Trophoblast cell (in vitro differentiated cells and primary cell): ENCODE results near the gene TMBIM4.
A peak's percentile ranks its signal among the peaks of the same experiment; 100 is the strongest.

Experiments
- DNase-seq, 2 donors: peaks; one replicate each; pipeline ENCODE4 v3.0.0-alpha.2; 2016
- H2AFZ ChIP-seq: 2 replicates; pipeline ENCODE4 v1.6.1; 2013; ENCODE audit warnings: low read length, moderate library complexity, mild to moderate bottlenecking; ENCODE audit not compliant: insufficient read depth, poor library complexity
- H2AK5ac ChIP-seq: 2 replicates; pipeline ENCODE4 v1.6.1; 2013; ENCODE audit warnings: mild to moderate bottlenecking, low read length
- H2BK120ac ChIP-seq: 2 replicates; pipeline ENCODE4 v1.6.1; 2013; ENCODE audit warnings: low read length, mild to moderate bottlenecking, moderate library complexity; ENCODE audit not compliant: insufficient read depth, poor library complexity
- H2BK12ac ChIP-seq: 2 replicates; pipeline ENCODE4 v1.6.1; 2013; ENCODE audit warnings: mild to moderate bottlenecking, low read length, moderate library complexity
- H2BK5ac ChIP-seq: 2 replicates; pipeline ENCODE4 v1.6.1; 2013; ENCODE audit warnings: low read length, low read depth, moderate library complexity, mild to moderate bottlenecking; ENCODE audit not compliant: poor library complexity
- H3K14ac ChIP-seq: 2 replicates; pipeline ENCODE4 v1.6.1; 2013; ENCODE audit warnings: mild to moderate bottlenecking, low read length
- H3K18ac ChIP-seq: 2 replicates; pipeline ENCODE4 v1.6.1; 2013; ENCODE audit warnings: mild to moderate bottlenecking, low read length
- H3K23ac ChIP-seq: 2 replicates; pipeline ENCODE4 v1.6.1; 2013; ENCODE audit warnings: low read length
- H3K27ac ChIP-seq: 2 replicates; pipeline ENCODE4 v1.5.1; 2013; ENCODE audit warnings: low read depth, mild to moderate bottlenecking, inconsistent platforms, low read length, moderate library complexity
- H3K27me3 ChIP-seq: 2 replicates; pipeline ENCODE4 v1.6.1; 2013; ENCODE audit warnings: inconsistent platforms, mild to moderate bottlenecking, low read length, moderate library complexity; ENCODE audit not compliant: insufficient read depth
- H3K36me3 ChIP-seq, 2 experiments: 1 replicate in 1 of 2; 2 replicates in 1 of 2; pipeline ENCODE4 v1.6.1; 2013; ENCODE audit warnings: low read length in 2 of 2, mild to moderate bottlenecking in 2 of 2, moderate library complexity in 1 of 2; ENCODE audit not compliant: insufficient read depth in 2 of 2, control insufficient read depth in 1 of 2
- H3K4ac ChIP-seq: 2 replicates; pipeline ENCODE4 v1.6.1; 2013; ENCODE audit warnings: low read depth, mild to moderate bottlenecking, low read length, moderate library complexity
- H3K4me1 ChIP-seq, 2 experiments: 1 replicate in 1 of 2; 2 replicates in 1 of 2; pipeline ENCODE4 v1.6.1; 2013; ENCODE audit warnings: low read length in 2 of 2, mild to moderate bottlenecking in 2 of 2, moderate library complexity in 1 of 2; ENCODE audit not compliant: insufficient read depth in 2 of 2, control insufficient read depth in 1 of 2
- H3K4me2 ChIP-seq: 2 replicates; pipeline ENCODE4 v1.6.1; 2013; ENCODE audit warnings: inconsistent platforms, mild to moderate bottlenecking, low read length, moderate library complexity
- H3K4me3 ChIP-seq: 2 replicates; pipeline ENCODE4 v1.5.1; 2013; ENCODE audit warnings: mild to moderate bottlenecking, low read depth, low read length, inconsistent platforms
- H3K79me1 ChIP-seq: one replicate; pipeline ENCODE4 v1.6.1; 2013; ENCODE audit warnings: low read length
- H3K79me2 ChIP-seq: 2 replicates; pipeline ENCODE4 v1.6.1; 2013; ENCODE audit warnings: low read length, mild to moderate bottlenecking; ENCODE audit not compliant: control insufficient read depth, insufficient read depth, poor library complexity
- H3K9ac ChIP-seq: 2 replicates; pipeline ENCODE4 v1.6.1; 2013; ENCODE audit warnings: mild to moderate bottlenecking, low read length
- H3K9me3 ChIP-seq: 2 replicates; pipeline ENCODE4 v1.6.1; 2013; ENCODE audit warnings: low read depth, mild to moderate bottlenecking, control low read depth, inconsistent platforms, low read length; ENCODE audit not compliant: insufficient read depth
- H4K12ac ChIP-seq: 2 replicates; pipeline ENCODE4 v1.6.1; 2013; ENCODE audit warnings: low read depth, mild to moderate bottlenecking, low read length, moderate library complexity
- H4K8ac ChIP-seq: 2 replicates; pipeline ENCODE4 v1.6.1; 2013; ENCODE audit warnings: low read depth, mild to moderate bottlenecking, low read length, moderate library complexity
- H4K91ac ChIP-seq: one replicate; pipeline ENCODE4 v1.6.1; 2013; ENCODE audit warnings: low read depth, mild to moderate bottlenecking, low read length, moderate library complexity
- WGBS: extraction: QIAGEN DNeasy Blood & Tissue Kit; methylation state at CpG from one replicate; pipeline ENCODE4 v1.1.7; 2013; ENCODE audit warnings: missing lambda C conversion rate; ENCODE audit not compliant: insufficient read length, insufficient coverage; ENCODE audit errors: extremely low coverage; 5-methylcytosine and 5-hydroxymethylcytosine counted together

The TMBIM4 gene

DNA sequence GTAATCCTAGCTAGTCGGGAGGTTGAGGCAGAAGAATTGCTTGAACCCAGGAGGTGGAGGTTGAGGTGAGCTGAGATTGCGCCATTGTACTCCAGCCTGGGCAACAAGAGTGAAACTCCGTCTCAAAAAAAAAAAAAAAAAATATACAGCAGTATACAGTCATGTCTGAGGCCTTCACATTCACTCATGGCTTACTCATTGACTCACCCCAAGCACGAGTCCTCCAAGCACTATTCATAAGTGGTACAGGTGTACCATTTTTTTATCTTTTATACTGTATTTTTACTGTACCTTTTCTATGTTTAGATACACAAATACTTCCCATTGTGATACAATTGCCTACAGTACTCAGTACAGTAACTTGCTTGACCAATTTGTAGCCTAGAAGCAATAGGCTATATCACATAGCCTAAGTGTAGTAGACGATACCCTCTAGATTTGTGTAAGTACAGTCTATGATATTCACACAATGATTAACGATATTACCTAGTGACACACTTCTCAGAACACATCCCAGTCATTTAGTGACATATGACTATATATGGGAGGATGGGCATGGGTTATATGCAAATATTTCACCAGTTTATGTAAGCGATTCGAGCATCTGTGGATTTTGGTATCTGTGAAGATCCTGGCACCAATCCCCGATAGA, 51.4 kb downstream of the TMBIM4 start:
- Histone ChIP-seq H2BK12ac (no peak overlapping the region), H2BK5ac (no peak overlapping the region), H3K27ac (no peak overlapping the region), H3K79me2 (no peaks in the 10 kb centered on the region), H3K9me3 (no peaks in the 10 kb centered on the region), H3K36me3 (peaks cover 3 to 5% of the 10 kb centered on the region in 2 experiments), H2BK120ac (no peak overlapping the region), H3K4ac (no peak overlapping the region), H3K23ac (no peak overlapping the region), H4K91ac (no peak overlapping the region), H3K18ac (no peak overlapping the region), H2AK5ac (no peak overlapping the region), H4K8ac (no peak overlapping the region), H3K4me1 (no peaks in the 10 kb centered on the region), H3K79me1 (no peaks in the 10 kb centered on the region), H4K12ac (no peak overlapping the region), H3K4me2 (no peak overlapping the region), H3K14ac (no peak overlapping the region), H3K4me3 (no peak overlapping the region), H3K27me3 (no peaks in the 10 kb centered on the region), H3K9ac (no peak overlapping the region), H2AFZ (no peak overlapping the region)
- WGBS = no CpG with 5 or more reads among the region's 9 CpGs
- DNase-seq = peak in 1 of 2 donors; percentile 32

- Histone ChIP-seq H3K4ac (no peak overlapping the region), H2AK5ac (no peak overlapping the region), H2BK120ac (no peak overlapping the region), H3K27me3 (no peaks in the 10 kb centered on the region), H3K9ac (no peak overlapping the region), H3K4me2 (no peak overlapping the region), H3K4me1 (no peaks in the 10 kb centered on the region), H2BK12ac (no peak overlapping the region), H3K4me3 (no peak overlapping the region), H3K18ac (no peak overlapping the region), H3K36me3 (peaks cover 0 to 3% of the 10 kb centered on the region in 2 experiments), H4K12ac (no peak overlapping the region), H3K27ac (no peak overlapping the region), H2BK5ac (no peak overlapping the region), H3K23ac (no peak overlapping the region), H4K8ac (no peak overlapping the region), H4K91ac (no peak overlapping the region), H3K79me2 (no peaks in the 10 kb centered on the region), H3K79me1 (no peaks in the 10 kb centered on the region), H2AFZ (no peak overlapping the region), H3K14ac (no peak overlapping the region), H3K9me3 (no peaks in the 10 kb centered on the region)
- no CpG with 5 or more reads among the region's 2 CpGs for WGBS
- peak; percentile 38 to 68 for DNase-seq
Measured at GRCh38 chr12:66117242-66117641, 52.6 kb downstream of the TMBIM4 start.

- no peak overlapping the region for H3K23ac ChIP-seq
- H3K4ac ChIP-seq = no peak overlapping the region
- H3K9me3 ChIP-seq = no peaks in the 10 kb centered on the region
- no peaks in the 10 kb centered on the region for H3K27me3 ChIP-seq
- H3K79me1 ChIP-seq = no peaks in the 10 kb centered on the region
- H3K9ac ChIP-seq = no peak overlapping the region
- H4K8ac ChIP-seq = no peak overlapping the region
- WGBS = no CpG with 5 or more reads among the region's 4 CpGs
- no peak overlapping the region for H2BK12ac ChIP-seq
- no peaks in the 10 kb centered on the region for H3K36me3 ChIP-seq
- H3K4me3 ChIP-seq = no peak overlapping the region
- H2BK5ac ChIP-seq = no peak overlapping the region
- H3K14ac ChIP-seq = no peak overlapping the region
- H2BK120ac ChIP-seq = no peak overlapping the region
- no peak overlapping the region for H4K91ac ChIP-seq
- H2AK5ac ChIP-seq = no peak overlapping the region
- peaks cover 0 to 3% of the 10 kb centered on the region in 2 experiments for H3K4me1 ChIP-seq
- no peak overlapping the region for H3K18ac ChIP-seq
- no peak for DNase-seq
- no peak overlapping the region for H3K4me2 ChIP-seq
- H2AFZ ChIP-seq = no peak overlapping the region
- no peak overlapping the region for H4K12ac ChIP-seq
- H3K27ac ChIP-seq = no peak overlapping the region
- H3K79me2 ChIP-seq = no peaks in the 10 kb centered on the region
Measured at GRCh38 chr12:66115071-66115600, 54.7 kb downstream of the TMBIM4 start.

GRCh38 chr12:66113471-66113870, 56.3 kb downstream of the TMBIM4 start:
- H2BK12ac ChIP-seq = no peak overlapping the region
- H3K9me3 ChIP-seq = no peaks in the 10 kb centered on the region
- no peak overlapping the region for H3K9ac ChIP-seq
- DNase-seq = no peak
- WGBS = no CpG with 5 or more reads among the region's 1 CpG
- H3K14ac ChIP-seq = no peak overlapping the region
- no peak overlapping the region for H3K27ac ChIP-seq
- peaks cover 0 to 3% of the 10 kb centered on the region in 2 experiments for H3K4me1 ChIP-seq
- H3K4ac ChIP-seq = no peak overlapping the region
- no peak overlapping the region for H3K23ac ChIP-seq
- H2AFZ ChIP-seq = no peak overlapping the region
- H3K4me2 ChIP-seq = no peak overlapping the region
- H2AK5ac ChIP-seq = no peak overlapping the region
- H3K36me3 ChIP-seq = no peaks in the 10 kb centered on the region
- no peak overlapping the region for H3K18ac ChIP-seq
- H4K12ac ChIP-seq = no peak overlapping the region
- no peak overlapping the region for H4K8ac ChIP-seq
- no peak overlapping the region for H3K4me3 ChIP-seq
- no peaks in the 10 kb centered on the region for H3K79me1 ChIP-seq
- no peaks in the 10 kb centered on the region for H3K79me2 ChIP-seq
- no peaks in the 10 kb centered on the region for H3K27me3 ChIP-seq
- no peak overlapping the region for H2BK5ac ChIP-seq
- H4K91ac ChIP-seq = no peak overlapping the region
- H2BK120ac ChIP-seq = no peak overlapping the region
